SU-DHL-6 (cell line): Measurements from ENCODE around the gene SART3.

Experiments
- EZH2phosphoT487 ChIP-seq: fragments of 200-600 bp; sonication (generic), shearing (Covaris generic); conservative IDR thresholded peaks from 2 replicates; pipeline ENCODE4 v1.6.1; 2018; ENCODE audit warnings: mild to moderate bottlenecking, antibody characterized with exemption, low read length, moderate library complexity, mixed read lengths
- TF ChIP-seq, protein P1 (sequence below): fragments of 200-600 bp; sonication (generic); IDR thresholded peaks from one replicate; pipeline ENCODE4 v1.5.1; 2017; ENCODE audit warnings: antibody characterized with exemption, mild to moderate bottlenecking, low read length, moderate library complexity; ENCODE audit not compliant: insufficient read depth, poor library complexity, severe bottlenecking

DNA sequence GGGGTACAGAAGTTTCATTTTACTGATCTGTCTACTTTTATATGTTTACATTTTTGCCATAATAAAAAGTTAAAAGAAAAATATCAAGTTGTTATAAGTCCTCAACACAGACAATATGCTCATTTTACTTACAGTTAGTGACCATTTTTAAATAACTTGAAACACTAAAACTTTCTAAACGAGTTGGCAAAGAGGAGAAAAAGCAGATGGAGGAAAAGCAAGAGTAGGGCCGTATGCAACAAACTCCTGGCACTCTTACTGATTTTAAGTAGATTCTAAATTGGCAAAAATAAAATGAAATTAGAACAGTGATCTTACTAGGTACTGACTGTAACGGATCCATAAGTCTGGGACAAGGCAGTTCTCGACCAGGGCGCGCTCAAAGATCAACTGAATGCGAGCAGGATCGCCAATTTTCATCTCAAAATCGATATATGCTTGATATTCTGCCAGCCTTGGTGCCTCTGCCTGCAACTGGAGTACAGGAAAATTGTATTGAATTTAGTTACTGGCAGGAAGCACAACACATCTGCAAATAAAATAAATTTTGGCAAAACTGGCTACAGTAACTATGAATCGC, 22.3 kb downstream of the SART3 start:
- TF ChIP-seq, protein P1, sequence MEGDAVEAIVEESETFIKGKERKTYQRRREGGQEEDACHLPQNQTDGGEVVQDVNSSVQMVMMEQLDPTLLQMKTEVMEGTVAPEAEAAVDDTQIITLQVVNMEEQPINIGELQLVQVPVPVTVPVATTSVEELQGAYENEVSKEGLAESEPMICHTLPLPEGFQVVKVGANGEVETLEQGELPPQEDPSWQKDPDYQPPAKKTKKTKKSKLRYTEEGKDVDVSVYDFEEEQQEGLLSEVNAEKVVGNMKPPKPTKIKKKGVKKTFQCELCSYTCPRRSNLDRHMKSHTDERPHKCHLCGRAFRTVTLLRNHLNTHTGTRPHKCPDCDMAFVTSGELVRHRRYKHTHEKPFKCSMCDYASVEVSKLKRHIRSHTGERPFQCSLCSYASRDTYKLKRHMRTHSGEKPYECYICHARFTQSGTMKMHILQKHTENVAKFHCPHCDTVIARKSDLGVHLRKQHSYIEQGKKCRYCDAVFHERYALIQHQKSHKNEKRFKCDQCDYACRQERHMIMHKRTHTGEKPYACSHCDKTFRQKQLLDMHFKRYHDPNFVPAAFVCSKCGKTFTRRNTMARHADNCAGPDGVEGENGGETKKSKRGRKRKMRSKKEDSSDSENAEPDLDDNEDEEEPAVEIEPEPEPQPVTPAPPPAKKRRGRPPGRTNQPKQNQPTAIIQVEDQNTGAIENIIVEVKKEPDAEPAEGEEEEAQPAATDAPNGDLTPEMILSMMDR = no peak
- TF ChIP-seq EZH2phosphoT487 = no peak
